HG03095 (cell line): ENCODE measurements around the gene ZFR.
"Not testable (repeated sequence)": the region's sequence is repeated elsewhere in the genome, so short reads cannot be mapped to it uniquely, and the experiment has no call there.

ENCODE experiments used
- ATAC-seq: cut with Tn5 transposase; IDR thresholded peaks from one replicate; pipeline ENCODE4 v1.9.1; 2021; ENCODE audit warnings: moderate library complexity; ENCODE audit not compliant: unreplicated experiment

Gene ZFR

DNA sequence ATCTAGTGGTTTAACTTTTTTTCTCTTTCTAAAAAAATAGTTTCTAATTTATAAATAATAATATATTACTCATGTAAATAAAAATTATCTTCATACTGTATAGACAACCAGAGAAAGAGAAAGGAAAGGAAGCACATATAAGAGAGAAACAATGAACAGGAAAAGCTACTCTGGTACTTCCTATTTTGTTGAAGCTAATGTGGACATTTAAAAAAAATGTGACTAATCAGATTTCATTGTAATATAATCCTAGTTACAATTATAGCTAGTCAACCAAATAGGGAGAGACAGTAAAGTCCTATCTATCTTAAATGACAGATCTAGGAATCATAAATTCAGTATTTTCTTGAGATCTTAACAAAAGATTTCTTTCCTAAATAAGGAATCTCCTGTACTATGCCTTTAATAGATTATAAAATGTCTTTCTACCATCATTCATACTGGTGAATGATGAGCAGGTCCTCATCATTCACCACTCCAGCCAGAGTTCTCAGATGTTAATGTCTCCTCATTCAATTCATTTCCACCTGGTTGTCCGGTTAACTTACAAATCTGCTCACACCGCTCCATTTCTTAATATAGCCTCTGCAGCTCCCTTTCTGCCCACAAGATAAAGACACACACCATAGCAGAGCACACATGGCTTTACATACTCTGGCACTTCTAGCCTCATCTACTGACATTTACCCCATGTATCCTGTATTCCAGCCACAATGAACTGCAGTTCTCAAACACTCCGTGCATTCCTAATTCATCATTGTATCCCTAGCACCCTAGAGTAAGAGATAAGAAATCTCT lies 30.9 kb downstream of the ZFR start:
- ATAC-seq: no peak

DNA sequence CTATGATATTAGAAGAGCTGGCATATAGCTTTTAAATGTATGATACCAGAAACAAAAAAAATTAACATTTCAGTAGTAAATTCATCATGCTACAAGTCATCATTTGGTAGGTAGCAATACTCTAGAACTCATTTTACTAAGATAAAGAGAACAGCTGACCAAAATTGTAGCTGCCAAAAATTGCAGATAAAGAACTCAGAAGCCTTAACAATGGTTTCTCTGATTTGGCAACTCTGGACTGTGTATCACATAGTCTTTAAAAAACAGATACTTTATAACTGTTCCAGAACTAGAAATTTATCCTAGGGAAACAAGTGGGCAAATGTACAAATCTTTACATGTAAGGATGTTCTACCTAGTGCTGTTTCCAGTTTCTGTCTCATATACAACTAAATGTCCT lies 33.9 kb downstream of the ZFR start:
- ATAC-seq: no peak

DNA sequence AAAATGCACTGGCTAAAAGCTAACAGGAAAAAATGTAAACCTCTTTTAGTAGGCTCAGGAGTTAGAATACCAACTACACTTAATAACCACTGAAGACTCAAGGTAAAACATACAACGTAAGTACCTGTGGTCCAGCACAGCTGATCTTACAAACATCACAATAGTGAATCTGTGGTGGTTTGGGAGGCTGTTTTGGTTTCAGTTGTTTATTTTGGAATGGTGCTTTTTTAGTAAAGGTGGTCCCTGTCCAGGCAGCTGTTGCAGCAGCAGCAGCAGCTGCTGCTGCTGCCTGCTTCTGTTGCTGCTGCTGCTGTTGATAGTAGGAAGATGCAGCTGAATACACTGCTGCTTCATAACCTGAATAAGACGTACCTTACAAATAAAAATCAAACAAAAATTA lies 37.9 kb downstream of the ZFR start:
- no peak for ATAC-seq

DNA sequence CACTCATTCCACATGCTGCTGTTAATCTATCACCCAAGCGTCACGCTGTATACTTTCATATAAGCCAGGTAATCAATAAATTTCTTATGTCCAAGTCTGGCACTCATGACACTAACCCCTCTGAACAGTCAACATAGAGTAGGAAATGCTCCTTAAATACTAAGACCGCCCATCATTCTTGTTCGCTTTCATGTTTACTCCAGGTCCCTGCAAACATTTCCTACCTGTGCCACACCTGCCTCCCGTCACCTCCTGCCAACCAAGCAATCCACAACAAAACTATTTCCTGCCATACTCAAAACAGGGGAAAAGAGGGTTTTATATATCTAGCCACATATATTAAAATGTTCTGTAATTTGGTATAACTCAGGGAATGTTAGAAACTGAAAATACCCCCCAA lies 39.0 kb downstream of the ZFR start:
- no peak for ATAC-seq

DNA sequence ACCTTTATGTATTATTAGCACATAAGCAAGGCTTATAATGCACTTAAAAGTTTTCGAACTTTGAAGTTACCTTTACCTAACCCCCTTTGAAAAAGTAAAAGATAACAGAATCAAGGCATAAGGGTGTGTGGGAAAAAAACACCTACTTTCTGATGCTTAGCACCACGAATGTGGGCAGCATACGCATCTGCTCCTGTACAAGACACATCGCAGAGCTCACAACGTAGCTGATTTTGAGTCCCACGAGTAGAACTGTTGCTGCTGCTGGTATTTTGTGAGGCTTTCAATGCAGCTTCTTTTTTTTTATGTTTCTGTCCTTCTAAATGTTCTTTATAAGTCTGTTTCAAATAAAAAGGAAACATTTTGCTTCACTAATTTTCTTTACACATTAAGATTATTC lies 40.8 kb downstream of the ZFR start:
- ATAC-seq: no peak

DNA sequence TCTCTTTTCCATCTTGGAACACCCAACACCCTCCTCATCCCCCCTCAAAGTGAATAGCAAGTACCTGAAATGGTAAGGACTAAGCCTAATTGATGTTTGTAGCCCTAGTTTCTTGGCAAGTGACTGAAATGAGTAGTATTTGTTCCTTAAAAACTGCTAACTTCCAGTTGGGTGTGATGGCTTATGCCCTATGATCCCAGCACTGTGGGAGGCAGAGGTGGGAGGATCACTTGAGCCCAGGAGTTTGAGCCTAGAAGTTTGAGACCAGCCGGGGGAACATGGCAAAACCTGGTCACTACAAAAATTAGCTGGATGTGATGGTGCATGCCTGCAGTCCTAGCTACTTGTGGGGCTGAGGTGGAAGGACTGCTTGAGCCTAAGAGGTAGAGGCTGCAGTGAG lies 44.1 kb downstream of the ZFR start:
- no peak for ATAC-seq

DNA sequence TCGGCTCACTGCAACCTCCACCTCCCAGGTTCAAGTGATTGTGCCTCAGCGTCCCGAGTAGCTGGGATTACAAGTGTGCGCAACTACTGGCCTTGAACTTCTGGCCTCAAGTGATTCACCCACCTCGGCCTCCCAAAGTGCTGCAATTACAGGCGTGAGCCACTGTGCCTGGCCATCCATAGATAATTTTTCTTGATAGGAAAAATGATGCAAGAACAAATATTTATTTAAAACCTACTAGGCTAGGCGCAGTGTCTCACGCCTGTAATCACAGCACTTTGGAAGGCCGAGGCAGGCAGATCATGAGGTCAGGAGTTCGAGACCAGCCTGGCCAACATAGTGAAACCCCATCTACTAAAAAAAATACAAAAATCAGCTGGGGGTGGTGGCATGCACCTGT lies 45.8 kb downstream of the ZFR start:
- ATAC-seq: not testable (repeated sequence)

DNA sequence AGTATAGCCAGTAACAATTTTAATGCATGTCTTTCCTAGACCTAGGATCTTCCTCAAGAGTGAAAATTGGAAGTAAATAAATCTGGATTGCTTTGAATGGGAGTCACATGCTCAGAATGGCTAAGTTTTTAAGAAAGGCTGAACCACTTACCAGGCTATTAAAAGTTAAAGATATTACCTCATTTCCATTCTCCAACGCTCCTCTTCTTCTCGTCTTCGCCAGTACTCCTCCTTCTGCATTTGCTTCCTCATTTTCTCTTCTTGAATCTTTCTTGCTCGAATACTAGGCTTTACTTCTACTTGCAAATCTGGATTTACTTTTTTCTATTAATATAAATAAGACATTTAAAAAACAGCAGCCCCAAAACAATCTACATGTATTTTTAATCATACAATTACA lies 49.6 kb downstream of the ZFR start:
- ATAC-seq: no peak

DNA sequence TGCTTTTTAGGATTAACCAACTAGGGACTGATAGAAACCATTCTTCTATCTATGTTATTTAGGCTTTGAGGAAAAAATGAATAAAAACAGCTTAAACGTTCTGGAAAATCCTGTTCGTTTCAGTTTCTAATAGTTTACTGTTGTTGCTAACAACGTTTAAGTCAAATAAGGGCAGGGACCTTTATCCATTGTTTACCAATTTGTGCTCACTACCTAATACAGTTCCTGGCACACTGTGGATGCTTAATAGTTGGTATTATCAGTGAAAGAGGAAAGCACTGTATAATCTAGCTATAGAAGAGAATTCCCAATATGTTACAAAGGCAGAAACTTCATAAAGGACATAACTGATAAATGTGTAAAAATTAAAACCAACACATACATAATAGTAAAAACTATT lies 52.5 kb downstream of the ZFR start:
- no peak for ATAC-seq

DNA sequence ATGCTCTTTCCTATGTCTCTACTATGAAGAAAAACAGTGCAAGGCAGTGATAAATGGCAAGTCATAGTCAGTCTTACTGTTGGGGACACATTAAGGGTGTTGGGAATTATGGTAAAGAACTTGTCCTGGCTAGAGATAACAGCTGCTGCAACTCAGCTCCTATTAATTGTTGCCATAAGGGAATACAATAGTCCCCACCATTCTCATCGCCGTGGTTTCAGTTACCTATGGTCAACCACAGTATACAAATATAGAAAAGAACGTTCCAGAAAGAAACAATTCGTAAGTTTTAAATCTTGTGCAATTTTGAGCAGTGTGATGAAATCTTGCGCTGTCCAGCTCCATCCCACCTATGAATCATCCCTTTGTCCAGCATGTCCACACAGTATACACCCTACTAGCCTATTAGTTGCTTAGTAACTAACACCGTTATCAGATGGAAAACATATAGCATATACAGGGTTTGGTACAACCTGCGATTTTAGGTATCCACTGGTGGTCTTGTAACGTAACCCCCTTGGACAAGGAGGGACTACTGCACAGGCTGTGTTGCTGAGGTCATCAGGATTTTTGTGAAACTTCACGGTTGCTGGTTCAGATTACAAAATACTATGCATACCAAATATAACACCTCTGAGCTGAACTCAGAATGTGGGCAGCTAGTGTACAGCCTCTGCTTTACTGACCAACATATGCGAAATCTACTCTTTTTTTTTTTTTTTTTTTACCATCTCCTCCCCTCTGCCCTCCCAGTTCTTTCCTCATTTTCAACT lies 53.5 kb downstream of the ZFR start:
- ATAC-seq: no peak

DNA sequence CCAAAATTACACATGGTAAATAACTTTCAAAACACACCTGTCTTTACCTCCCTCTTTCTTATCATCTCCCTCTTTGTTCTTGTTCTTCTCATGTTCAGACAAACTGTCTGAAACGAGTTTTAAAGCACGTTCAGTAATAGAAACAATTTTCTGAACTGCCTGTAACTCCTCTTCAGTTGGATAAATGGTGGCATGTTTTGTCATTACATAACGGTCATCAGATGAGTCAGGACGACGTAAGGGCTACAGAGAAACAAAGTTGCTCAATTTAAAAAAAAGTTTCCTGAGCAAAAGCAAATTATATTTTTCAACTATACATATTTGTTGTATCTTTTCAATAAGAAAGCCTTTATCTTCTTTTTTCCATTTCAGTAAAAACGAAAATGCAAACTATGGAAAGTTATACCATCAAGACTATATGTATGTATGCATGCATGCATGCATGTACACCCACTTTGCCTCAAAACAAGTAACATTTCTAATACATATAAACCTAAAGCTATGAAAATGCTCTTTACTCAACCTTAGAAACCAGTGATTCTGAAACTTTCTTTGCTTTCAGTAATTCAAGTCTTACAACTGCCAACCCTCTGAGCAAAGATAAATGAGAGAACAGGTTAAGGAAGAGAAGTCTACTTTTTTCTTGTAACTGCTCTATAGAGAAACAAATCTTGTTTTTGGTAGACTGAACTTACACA lies 56.0 kb downstream of the ZFR start:
- no peak for ATAC-seq

DNA sequence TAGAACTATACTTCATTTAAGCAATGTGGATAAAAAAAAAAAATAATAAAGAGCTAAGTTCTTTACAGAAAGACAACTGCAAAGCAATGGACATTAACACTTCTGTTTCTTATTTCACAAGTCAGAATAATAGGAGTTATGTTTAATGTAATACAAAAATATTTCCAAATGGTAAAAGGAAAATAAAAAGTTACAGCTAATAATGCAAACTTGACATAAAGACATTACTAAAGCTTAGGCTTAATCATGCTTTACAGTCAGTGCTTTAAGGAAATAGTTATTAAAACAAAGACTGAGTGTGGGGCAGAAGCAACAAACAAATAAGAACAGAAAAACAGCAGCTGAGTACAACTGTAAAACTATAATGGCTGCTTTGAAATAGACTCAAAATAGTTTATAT lies 56.7 kb downstream of the ZFR start:
- no peak for ATAC-seq

DNA sequence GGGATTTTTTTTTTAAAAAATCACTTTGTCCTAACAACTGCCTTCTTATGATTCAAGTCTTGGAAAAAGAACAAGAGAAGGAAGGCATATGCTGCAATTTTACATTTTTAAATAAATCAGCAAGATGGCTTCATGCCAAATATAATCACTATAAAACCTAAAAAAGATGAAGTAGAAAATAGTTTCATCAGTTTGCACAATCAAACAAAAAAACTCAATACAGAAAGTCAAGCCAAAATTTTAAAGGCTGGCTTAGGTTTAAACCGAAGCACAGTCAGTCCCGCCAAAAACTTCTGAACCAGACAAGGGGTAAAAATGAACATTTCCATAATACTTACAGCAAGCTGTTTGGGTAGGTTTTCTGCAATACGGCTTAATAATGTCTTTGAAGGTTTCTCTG lies 57.3 kb downstream of the ZFR start:
- ATAC-seq: no peak

DNA sequence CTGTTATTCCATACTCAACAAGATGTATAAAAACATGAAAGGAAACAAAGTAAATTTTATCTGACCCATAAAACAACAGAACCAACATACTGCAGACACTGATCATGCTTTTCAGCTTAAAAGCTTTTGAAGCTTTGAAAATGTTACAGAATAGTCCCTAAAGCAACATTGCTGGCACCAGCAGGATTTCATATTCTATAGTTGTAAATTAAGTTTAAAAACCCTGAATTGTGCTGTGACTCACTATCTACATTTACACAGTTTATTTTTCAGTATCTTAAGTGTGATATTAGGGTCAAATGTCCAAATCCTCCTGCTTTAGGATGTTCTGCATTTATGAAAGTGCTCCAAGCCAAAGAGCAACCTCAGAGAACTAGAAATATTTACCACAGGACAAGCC lies 59.9 kb downstream of the ZFR start:
- ATAC-seq: no peak

DNA sequence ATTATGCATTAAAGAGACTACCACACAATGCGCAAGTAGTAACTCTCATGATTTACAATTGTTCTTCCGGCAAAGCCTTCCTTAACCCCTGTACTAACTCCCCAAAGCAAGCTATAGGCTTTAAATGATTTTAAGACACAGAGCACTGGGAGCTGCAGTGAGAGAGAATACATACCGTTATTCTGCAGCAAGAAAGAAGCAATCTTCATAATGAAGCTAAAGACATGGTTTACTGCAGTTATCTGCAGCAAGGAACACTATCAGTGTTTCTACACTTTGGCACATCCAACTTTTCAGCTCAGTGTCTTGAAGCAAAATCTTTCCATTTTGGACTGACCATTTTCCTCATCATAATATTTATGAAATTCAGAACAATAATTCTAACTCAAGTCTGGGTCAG lies 61.0 kb downstream of the ZFR start:
- no peak for ATAC-seq

DNA sequence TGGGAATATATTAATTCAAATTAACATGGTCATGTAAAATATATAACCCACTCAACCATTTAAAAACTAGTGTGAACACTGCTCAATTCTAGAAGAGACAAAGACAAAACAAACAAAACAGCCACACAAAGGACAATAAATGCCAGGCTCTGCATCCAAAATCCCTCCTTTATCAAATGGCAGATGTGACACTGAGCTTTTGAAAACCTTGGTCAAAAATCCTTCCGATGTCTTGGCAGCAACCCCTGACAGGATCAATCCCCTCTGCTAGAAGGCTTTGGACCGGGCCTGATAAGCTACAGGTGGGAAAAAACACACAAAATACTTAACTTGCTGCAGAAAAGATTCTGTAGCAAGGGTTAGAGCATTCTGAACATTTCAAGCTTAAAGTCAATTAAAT lies 61.5 kb downstream of the ZFR start:
- no peak for ATAC-seq

DNA sequence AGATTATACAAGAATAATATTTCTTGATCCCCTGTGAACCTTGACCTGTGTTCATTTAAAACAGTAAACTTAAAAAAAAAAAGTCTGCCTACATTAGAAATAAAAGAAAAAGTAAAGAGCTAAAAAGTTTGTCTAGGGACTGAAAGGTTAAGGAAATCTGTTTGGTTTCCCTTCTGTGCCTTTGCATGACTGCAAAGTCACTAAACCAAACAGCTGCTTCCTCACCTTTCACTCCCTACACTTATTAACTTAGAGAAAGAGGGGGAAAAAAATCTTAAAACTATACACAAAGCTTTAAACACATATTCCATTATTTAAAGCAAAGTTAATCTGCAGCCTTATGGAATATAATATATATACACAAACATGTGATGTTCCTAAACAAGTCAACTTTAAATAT lies 65.1 kb downstream of the ZFR start:
- no peak for ATAC-seq

DNA sequence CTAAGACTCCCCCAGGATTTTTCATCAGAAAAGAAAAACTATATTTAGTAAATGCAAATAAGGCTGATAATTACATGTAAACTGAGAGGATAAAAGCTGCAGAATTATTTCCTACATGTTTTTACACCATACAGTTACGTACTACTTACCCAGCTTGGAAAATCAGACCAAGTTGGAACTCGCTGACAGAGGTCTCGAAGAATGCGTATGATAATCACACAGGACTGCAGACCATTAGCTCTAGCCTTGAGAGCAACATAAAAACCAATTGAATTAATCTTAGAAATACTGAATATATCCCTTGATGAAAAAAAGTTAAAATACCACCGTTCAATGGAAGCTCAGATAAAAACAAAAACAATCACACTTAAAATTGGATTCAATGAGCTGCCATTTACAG lies 65.6 kb downstream of the ZFR start:
- no peak for ATAC-seq

DNA sequence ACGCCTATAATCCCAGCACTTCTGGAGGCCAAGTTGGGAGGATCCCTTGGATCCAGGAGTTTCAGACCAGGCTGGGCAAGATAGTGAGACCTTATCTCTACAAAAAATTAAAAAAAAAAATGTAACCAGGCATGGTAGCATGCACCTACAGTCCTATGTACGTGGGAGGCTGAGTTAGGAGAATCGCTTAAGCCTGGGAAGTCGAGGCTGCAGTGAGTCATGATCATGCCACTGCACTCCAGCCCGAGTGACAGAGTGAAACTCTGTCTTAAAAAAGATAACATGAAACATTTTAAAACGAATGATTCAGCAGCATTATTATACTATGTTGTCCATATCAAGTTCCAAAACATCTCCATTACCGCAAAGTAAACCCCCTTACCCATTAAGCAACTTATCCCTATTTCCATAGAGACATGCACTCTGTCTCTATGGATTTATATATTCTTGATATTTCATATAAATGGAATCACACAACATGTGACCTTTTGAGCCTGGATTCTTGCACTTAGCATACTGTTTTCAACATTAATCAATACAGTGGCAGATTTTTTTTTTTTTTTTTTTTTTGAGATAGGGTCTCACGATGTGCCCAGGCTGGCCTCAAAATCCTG lies 74.9 kb downstream of the ZFR start:
- ATAC-seq: no peak

DNA sequence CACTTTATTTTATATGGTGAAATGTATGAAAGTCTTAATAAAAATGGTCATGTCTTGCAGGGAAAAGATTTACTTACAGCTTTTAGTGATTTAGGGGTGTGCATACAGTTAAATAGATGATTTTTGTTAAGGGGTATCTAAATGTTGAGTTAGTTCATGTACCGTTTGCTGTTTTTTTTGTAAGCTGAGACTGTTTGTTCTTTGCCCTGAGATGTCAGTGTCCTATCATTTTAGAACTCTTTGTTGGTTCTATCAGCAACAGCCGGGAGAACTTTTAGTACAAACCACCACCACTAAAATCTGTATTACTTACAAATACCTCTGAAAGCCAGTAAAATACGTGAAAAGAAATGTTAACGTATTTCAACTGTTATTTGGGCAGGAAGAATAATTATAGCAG lies 75.5 kb downstream of the ZFR start:
- no peak for ATAC-seq

DNA sequence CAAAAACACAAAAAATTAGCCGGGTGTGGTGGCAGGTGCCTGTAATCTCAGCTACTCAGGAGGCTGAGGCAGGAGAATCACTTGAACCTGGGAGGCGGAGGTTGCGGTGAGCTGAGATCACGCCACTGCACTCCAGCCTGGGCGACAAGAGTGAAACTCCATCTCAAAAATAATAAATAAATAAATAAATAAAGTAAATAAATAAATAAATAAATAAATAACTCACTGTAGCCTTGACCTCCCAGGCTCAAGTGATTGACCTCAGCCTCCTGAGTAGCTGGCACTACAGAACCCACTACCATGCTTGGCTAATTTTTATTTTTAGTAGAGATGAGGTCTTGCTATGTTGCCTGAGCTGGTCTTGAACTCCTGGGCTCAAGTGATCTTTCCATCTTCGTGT lies 77.3 kb downstream of the ZFR start:
- ATAC-seq: not testable (repeated sequence)

DNA sequence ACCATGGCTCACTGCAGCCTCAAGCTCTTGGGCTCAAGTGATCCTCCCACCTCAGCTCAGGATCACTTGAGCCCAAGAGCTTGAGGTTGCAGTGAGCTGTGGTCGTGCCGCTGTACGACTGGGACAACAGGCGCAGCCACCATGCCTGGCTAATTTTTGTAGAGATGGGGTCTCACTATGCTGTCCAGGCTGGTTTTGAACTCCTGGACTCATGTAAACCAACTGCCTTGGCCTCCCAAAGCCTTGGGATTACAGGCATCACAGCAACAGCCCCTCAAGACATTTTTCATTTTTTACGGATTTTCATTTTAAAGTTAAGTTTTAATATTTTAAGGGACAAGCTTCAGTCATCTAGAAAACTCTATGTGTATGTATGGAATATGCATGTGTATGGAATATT lies 78.9 kb downstream of the ZFR start:
- no peak for ATAC-seq
